Breast epithelium (tissue), 4 donors: ENCODE results near the gene SAMD11. TPM values are rescaled to one million over a fixed set of nuclear protein-coding genes. Genes with fewer than 3 reads are reported as not detected.

ENCODE experiments used
- DNase-seq, 2 donors: peaks; one replicate each; pipeline ENCODE4 v3.0.0-alpha.2; 2019; ENCODE audit warnings: low spot score in 2 of 2
- H3K27ac ChIP-seq, 2 donors: fragments of 200-600 bp; sonication (generic) in 1 of 2; one replicate each; pipeline ENCODE4 v1.5.1; 2016 to 2019; ENCODE audit warnings: mild to moderate bottlenecking in 1 of 2
- H3K27me3 ChIP-seq, 2 donors: fragments of 200-600 bp; sonication (generic) in 1 of 2; one replicate each; pipeline versions ENCODE4 v1.5.1 to v1.6.0; 2017 to 2019; ENCODE audit warnings: control low read depth in 1 of 2, mild to moderate bottlenecking in 1 of 2
- H3K36me3 ChIP-seq: fragments of 200-600 bp; one replicate; pipeline ENCODE4 v1.5.1; 2019
- H3K4me1 ChIP-seq, 2 donors: fragments of 200-600 bp; sonication (generic); one replicate each; pipeline ENCODE4 v1.5.1; 2016 to 2019; ENCODE audit warnings: control low read depth in 1 of 2
- H3K4me3 ChIP-seq, 3 donors: fragments of 200-600 bp; sonication (generic); 1 replicate in 2 of 3; 2 replicates in 1 of 3; pipeline ENCODE4 v1.5.1; 2016 to 2019; ENCODE audit warnings: mild to moderate bottlenecking in 3 of 3, moderate library complexity in 2 of 3
- H3K9me3 ChIP-seq, 2 donors: fragments of 200-600 bp; sonication (generic) in 1 of 2; one replicate each; pipeline ENCODE4 v1.5.1; 2016 to 2019; ENCODE audit warnings: control low read depth in 1 of 2
- POLR2A ChIP-seq: fragments of 450-650 bp; IDR thresholded peaks from one replicate; pipeline ENCODE4 v1.6.1; 2016; ENCODE audit warnings: antibody characterized with exemption, mild to moderate bottlenecking, moderate library complexity
- POLR2AphosphoS5 ChIP-seq, 3 donors: sonication (generic); formaldehyde crosslinking; IDR thresholded peaks; one replicate each; pipeline ENCODE4 v1.6.1; 2017; ENCODE audit warnings: antibody characterized with exemption in 3 of 3
- intact Hi-C: fragments of 100-400 bp; cut with DNase I; formaldehyde crosslinking; loops from one replicate; pipeline ENCODE4 v1.15.1; 2023; ENCODE audit warnings: low total_unique reads
- total RNA-seq, 3 donors: library from RNA; depleted of rRNA; stranded (reverse); fragments of >200 nt; gene quantifications; one replicate each; pipeline ENCODE4 v1.1.0, GENCODE V29; 2016
- TF ChIP-seq, protein P1 (sequence below), 3 donors: fragments of 450-650 bp; IDR thresholded peaks; one replicate each; pipeline ENCODE4 v1.5.1; 2016 to 2017; ENCODE audit warnings: antibody characterized with exemption in 3 of 3, mild to moderate bottlenecking in 3 of 3, moderate library complexity in 3 of 3

SAMD11 gene
- total RNA-seq, 3 donors from 2014 or later: 0.16 to 23.0 (median 2.9) TPM

- Histone ChIP-seq H3K4me3 (peak overlapping the region in 2 of 3 donors; percentile 69 to 93), H3K4me1 (peaks cover 4 to 16% of the 10 kb centered on the region in 2 donors), H3K27me3 (peaks cover 0 to 10% of the 10 kb centered on the region in 2 donors), H3K27ac (peak overlapping the region; percentile 93 to 95), H3K36me3 (no peaks in the 10 kb centered on the region), H3K9me3 (no peaks in the 10 kb centered on the region)
- intact Hi-C loops: no loop called here
- no peak for DNase-seq
- no peak for TF ChIP-seq POLR2AphosphoS5 (IDR thresholded peaks at IDR 0.05)
- no peak for TF ChIP-seq POLR2A
- TF ChIP-seq, protein P1, sequence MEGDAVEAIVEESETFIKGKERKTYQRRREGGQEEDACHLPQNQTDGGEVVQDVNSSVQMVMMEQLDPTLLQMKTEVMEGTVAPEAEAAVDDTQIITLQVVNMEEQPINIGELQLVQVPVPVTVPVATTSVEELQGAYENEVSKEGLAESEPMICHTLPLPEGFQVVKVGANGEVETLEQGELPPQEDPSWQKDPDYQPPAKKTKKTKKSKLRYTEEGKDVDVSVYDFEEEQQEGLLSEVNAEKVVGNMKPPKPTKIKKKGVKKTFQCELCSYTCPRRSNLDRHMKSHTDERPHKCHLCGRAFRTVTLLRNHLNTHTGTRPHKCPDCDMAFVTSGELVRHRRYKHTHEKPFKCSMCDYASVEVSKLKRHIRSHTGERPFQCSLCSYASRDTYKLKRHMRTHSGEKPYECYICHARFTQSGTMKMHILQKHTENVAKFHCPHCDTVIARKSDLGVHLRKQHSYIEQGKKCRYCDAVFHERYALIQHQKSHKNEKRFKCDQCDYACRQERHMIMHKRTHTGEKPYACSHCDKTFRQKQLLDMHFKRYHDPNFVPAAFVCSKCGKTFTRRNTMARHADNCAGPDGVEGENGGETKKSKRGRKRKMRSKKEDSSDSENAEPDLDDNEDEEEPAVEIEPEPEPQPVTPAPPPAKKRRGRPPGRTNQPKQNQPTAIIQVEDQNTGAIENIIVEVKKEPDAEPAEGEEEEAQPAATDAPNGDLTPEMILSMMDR (IDR thresholded peaks at IDR 0.05): no peak
Observed at GRCh38 chr1:965526-966134, 41.9 kb downstream of the SAMD11 start.

GRCh38 chr1:966135-966703, 42.5 kb downstream of the SAMD11 start, which contains the start of gene PLEKHN1:
Gene PLEKHN1, plus strand, starts transcription at chr1:966482. Its CDS starts 50 bp downstream, at chr1:966532.
- no peak for DNase-seq
- TF ChIP-seq POLR2AphosphoS5 (IDR thresholded peaks at IDR 0.05) (peak in 1 of 3 donors; percentile 14), POLR2A (no peak)
- Histone ChIP-seq H3K4me1 (peaks cover 3 to 16% of the 10 kb centered on the region in 2 donors), H3K36me3 (no peaks in the 10 kb centered on the region), H3K9me3 (no peaks in the 10 kb centered on the region), H3K27me3 (peaks cover 2 to 16% of the 10 kb centered on the region in 2 donors), H3K4me3 (peak within 1 kb of the TSS; percentile 54 to 93 (median 69)), H3K27ac (peak within 1 kb of the TSS; percentile 93 to 95)
- intact Hi-C loops: no loop called here

GRCh38 chr1:966704-967300, 43.1 kb downstream of the SAMD11 start:
- peaks cover 0 to 16% of the 10 kb centered on the region in 2 donors for H3K4me1 ChIP-seq
- H3K36me3 ChIP-seq: no peaks in the 10 kb centered on the region
- H3K27me3 ChIP-seq: peaks cover 2 to 22% of the 10 kb centered on the region in 2 donors
- H3K4me3 ChIP-seq: peak overlapping the region; percentile 54 to 93 (median 69)
- H3K27ac ChIP-seq: peak overlapping the region; percentile 93 to 95
- intact Hi-C loops: no loop called here
- no peak for TF ChIP-seq POLR2A
- TF ChIP-seq POLR2AphosphoS5 (IDR thresholded peaks at IDR 0.05): peak; percentile 8 to 52 (median 43)
- TF ChIP-seq, protein P1 (IDR thresholded peaks at IDR 0.05): no peak
- no peaks in the 10 kb centered on the region for H3K9me3 ChIP-seq
- peak; percentile 53 to 81 for DNase-seq

GRCh38 chr1:967466-968343, 44.0 kb downstream of the SAMD11 start:
- Histone ChIP-seq H3K9me3 (no peaks in the 10 kb centered on the region), H3K4me3 (peak overlapping the region in 1 of 3 donors; percentile 93), H3K36me3 (no peaks in the 10 kb centered on the region), H3K27ac (no peak overlapping the region), H3K4me1 (peaks cover 0 to 16% of the 10 kb centered on the region in 2 donors), H3K27me3 (peaks cover 2 to 29% of the 10 kb centered on the region in 2 donors)
- DNase-seq: no peak
- TF ChIP-seq POLR2AphosphoS5 (IDR thresholded peaks at IDR 0.05) (no peak), POLR2A (no peak)
- TF ChIP-seq, protein P1 (IDR thresholded peaks at IDR 0.05): no peak
- intact Hi-C loops: no loop called here

- DNase-seq: no peak
- intact Hi-C loops: no loop called here
- Histone ChIP-seq H3K4me1 (peaks cover 0 to 16% of the 10 kb centered on the region in 2 donors), H3K27ac (no peak overlapping the region), H3K4me3 (no peak overlapping the region), H3K9me3 (no peaks in the 10 kb centered on the region), H3K27me3 (peaks cover 2 to 29% of the 10 kb centered on the region in 2 donors), H3K36me3 (no peaks in the 10 kb centered on the region)
- TF ChIP-seq POLR2AphosphoS5 (IDR thresholded peaks at IDR 0.05): no peak
- no peak for TF ChIP-seq POLR2A
- TF ChIP-seq, protein P1 (IDR thresholded peaks at IDR 0.05): no peak
Observed at GRCh38 chr1:969260-969855, 45.6 kb downstream of the SAMD11 start.
